ENCODE measurements around the gene PAPPA2.

The PAPPA2 gene

GRCh38 chr1:176885751-176886150 lies 422.8 kb downstream of the PAPPA2 start:
- no peak for DNase-seq (ENCODE audit: low read depth in 1 of 2, low spot score in 1 of 2)

GRCh38 chr1:176888471-176889032 lies 425.6 kb downstream of the PAPPA2 start:
- no peak for DNase-seq (ENCODE audit: low read depth in 1 of 2, low spot score in 1 of 2)

GRCh38 chr1:176893625-176894352 lies 430.8 kb downstream of the PAPPA2 start:
- no peak for DNase-seq (ENCODE audit: low read depth in 1 of 2, low spot score in 1 of 2)

- no peak for DNase-seq (ENCODE audit: low read depth in 1 of 2, low spot score in 1 of 2)
These were observed 431.5 kb downstream of the PAPPA2 start for GRCh38 chr1:176894450-176894849.

Measured in activated T-helper 1 cell treated with anti-CD3 and anti-CD28 coated beads, Interleukin-2, amount 50 U/mL, for 16 hours (primary cell).